PC-3 (cell line): ENCODE measurements around the gene SLC1A2. TPM values are rescaled to one million over a fixed set of nuclear protein-coding genes. Genes with fewer than 3 reads are reported as not detected.
A peak's percentile ranks its signal among the peaks of the same experiment; 100 is the strongest.

ENCODE experiments used
- ATAC-seq: fragments of 200-7000 bp; cut with Tn5 transposase; 2 replicates; pipeline ENCODE4 v1.9.1; 2020; ENCODE audit warnings: mild to moderate bottlenecking, moderate library complexity
- BruUV-seq: library from RNA; stranded (reverse); fragments of 400-500 nt; replicated peaks from 2 replicates; lab custom pipeline; 2021; lab: Mats Ljungman, UMichigan
- CTCF ChIA-PET: fragments of 300-600 bp; sonication (Branson Sonifier 250); formaldehyde crosslinking; loops from one replicate; lab custom pipeline; 2022; ENCODE audit warnings: antibody characterized with exemption; lab: Charles Lee
- POLR2A ChIA-PET: fragments of 300-600 bp; sonication (Branson Sonifier 250); formaldehyde crosslinking; loops from one replicate; lab custom pipeline; 2022; ENCODE audit warnings: antibody characterized with exemption; ENCODE audit not compliant: unreplicated experiment; lab: Charles Lee
- DNase-seq: peaks from one replicate; pipeline ENCODE4 v3.0.0-alpha.2; 2015
- H2AFZ ChIP-seq: fragments of 300-600 bp; sonication (generic); 2 replicates; pipeline ENCODE4 v1.6.0; 2016; ENCODE audit warnings: antibody characterized with exemption, low read length
- H3F3A ChIP-seq: fragments of 300-600 bp; sonication (generic); one replicate; pipeline ENCODE4 v1.6.0; 2017; ENCODE audit warnings: antibody characterized with exemption, low read length, control low read depth, mild to moderate bottlenecking; ENCODE audit not compliant: unreplicated experiment
- H3K27ac ChIP-seq: fragments of 300-600 bp; sonication (generic); 2 replicates; pipeline ENCODE4 v1.5.1; 2016; ENCODE audit warnings: mild to moderate bottlenecking, low read length
- H3K27me3 ChIP-seq: fragments of 300-600 bp; sonication (generic); 2 replicates; pipeline ENCODE4 v1.6.1; 2016; ENCODE audit warnings: low read length, mixed read lengths
- H3K36me3 ChIP-seq: fragments of 300-600 bp; sonication (generic); 2 replicates; pipeline ENCODE4 v1.6.1; 2016; ENCODE audit warnings: low read depth, mixed run types, low read length, mixed read lengths
- H3K4me1 ChIP-seq: fragments of 300-600 bp; sonication (generic); 2 replicates; pipeline ENCODE4 v1.5.1; 2016; ENCODE audit warnings: low read length; ENCODE audit not compliant: insufficient read depth
- H3K4me2 ChIP-seq: fragments of 300-600 bp; sonication (generic); 2 replicates; pipeline ENCODE4 v1.6.0; 2016; ENCODE audit warnings: low read length
- H3K4me3 ChIP-seq: fragments of 300-600 bp; sonication (generic); 2 replicates; pipeline ENCODE4 v1.5.1; 2016; ENCODE audit warnings: mild to moderate bottlenecking, low read length, mixed read lengths
- H3K79me2 ChIP-seq: fragments of 300-600 bp; sonication (generic); 2 replicates; pipeline ENCODE4 v1.6.1; 2017; ENCODE audit warnings: low read length, mixed read lengths
- H3K9ac ChIP-seq: fragments of 300-600 bp; sonication (generic); 2 replicates; pipeline ENCODE4 v1.6.0; 2016; ENCODE audit warnings: mild to moderate bottlenecking, low read length
- H3K9me2 ChIP-seq: fragments of 300-600 bp; sonication (generic); replicated peaks from 2 replicates; pipeline ENCODE4 v1.6.1; 2016; ENCODE audit warnings: mixed run types, low read length, mixed read lengths
- H3K9me3 ChIP-seq: fragments of 300-600 bp; sonication (generic); 2 replicates; pipeline ENCODE4 v1.6.1; 2016; ENCODE audit warnings: low read length, mixed read lengths
- H4K20me1 ChIP-seq: fragments of 300-600 bp; sonication (generic); 2 replicates; pipeline ENCODE4 v1.6.1; 2016; ENCODE audit warnings: low read length, mixed read lengths
- CTCF ChIP-seq: fragments of 300-600 bp; sonication (generic); conservative IDR thresholded peaks from 2 replicates; pipeline ENCODE4 v1.5.1; 2017; ENCODE audit warnings: antibody characterized with exemption, low read depth, mild to moderate bottlenecking, low read length
- EZH2 ChIP-seq: fragments of 300-600 bp; sonication (generic); IDR thresholded peaks from one replicate; pipeline ENCODE4 v1.6.1; 2017; ENCODE audit warnings: antibody characterized with exemption, mild to moderate bottlenecking, low read length; ENCODE audit not compliant: unreplicated experiment
- EZH2phosphoT487 ChIP-seq: fragments of 300-600 bp; sonication (generic); IDR thresholded peaks from 2 replicates; pipeline ENCODE4 v1.6.1; 2018; ENCODE audit warnings: mild to moderate bottlenecking, antibody characterized with exemption, low read length, borderline replicate concordance
- intact Hi-C: fragments of 100-400 bp; cut with micrococcal nuclease; formaldehyde crosslinking; loops from 2 replicates; pipeline ENCODE4 v1.9.0; 2023
- total RNA-seq: library from RNA; depleted of rRNA; stranded (reverse); fragments of >200 nt; gene quantifications from 2 replicates; pipeline ENCODE4 v1.2.3, GENCODE V29; 2014

The SLC1A2 gene
- total RNA-seq, 1 experiment from 2014 or later = 0.18 TPM

DNA sequence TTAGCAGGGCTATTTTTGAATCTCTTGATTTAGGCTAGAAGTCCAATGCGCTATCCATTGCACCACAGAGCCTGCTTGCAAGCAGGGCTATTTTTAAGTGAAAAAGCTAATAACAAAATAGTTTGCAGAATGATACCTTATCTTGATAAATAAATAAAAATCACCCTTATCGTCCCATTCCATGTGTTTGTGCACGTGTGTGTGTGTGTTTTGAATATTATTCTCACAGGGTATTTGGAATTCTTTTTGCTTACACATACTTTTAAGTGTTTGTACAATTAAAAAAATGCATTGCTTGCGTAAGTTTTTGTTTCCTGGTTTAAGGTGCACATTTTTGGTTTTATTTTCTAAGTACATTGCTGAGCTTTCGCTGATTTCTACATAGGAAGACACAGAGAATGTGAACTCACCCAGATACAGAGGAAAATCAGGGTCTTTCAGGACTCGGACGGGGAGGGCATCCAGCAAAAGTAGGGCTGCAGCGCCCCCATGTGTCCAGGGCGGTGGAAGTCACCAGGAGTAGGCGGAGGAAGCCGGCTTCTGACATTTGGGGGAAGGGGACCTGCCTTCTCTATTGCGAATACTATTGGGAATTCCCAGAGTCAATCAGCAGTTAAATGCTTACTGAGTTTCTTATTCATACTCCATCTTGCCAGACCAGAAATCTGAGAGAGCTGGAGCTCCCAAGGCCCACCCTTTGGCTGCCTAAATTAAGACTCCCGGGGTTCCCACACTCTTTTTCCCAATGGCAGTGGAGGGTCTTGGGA, 27.3 kb downstream of the SLC1A2 start:
- H3K27me3 ChIP-seq = no peaks in the 10 kb centered on the region
- BruUV-seq = no TSS peak
- ChIA-PET CTCF (interaction anchor here (0.6 to 1.4 kb wide), 5 partner anchors 11 to 467 kb away, joined by 3 to 7 read pairs (median 3); no protein-coding TSS in a partner anchor), POLR2A (interaction anchor here (0.6 to 1.1 kb wide), 2 partner anchors 213 to 218 kb away, joined by 3 read pairs; no protein-coding TSS in a partner anchor)
- H3K27ac ChIP-seq = peak overlapping the region; percentile 80
- no peaks in the 10 kb centered on the region for H3F3A ChIP-seq
- H3K79me2 ChIP-seq = no peaks in the 10 kb centered on the region
- H4K20me1 ChIP-seq = no peaks in the 10 kb centered on the region
- DNase-seq = peak; percentile 81
- H3K4me2 ChIP-seq = peak overlapping the region; percentile 84
- peak overlapping the region; percentile 36 for H3K9ac ChIP-seq
- peaks cover 21% of the 10 kb centered on the region for H3K4me1 ChIP-seq
- no peaks in the 10 kb centered on the region for H3K9me3 ChIP-seq
- intact Hi-C loops = loop anchor here (1.0 to 10.0 kb wide), 8 partner anchors 55 to 807 kb away; no protein-coding TSS in a partner anchor
- peak; percentile 62 for ATAC-seq
- H3K9me2 ChIP-seq = no peaks in the 10 kb centered on the region
- no peaks in the 10 kb centered on the region for H3K36me3 ChIP-seq
- peak overlapping the region; percentile 58 for H3K4me3 ChIP-seq
- TF ChIP-seq CTCF (peak; percentile 96), EZH2phosphoT487 (no peak)
- H2AFZ ChIP-seq = 0 out of 2 replicates have a peak overlapping the region, but pooled peaks have one; percentile 31

GRCh38 chr11:35390737-35391682, 28.3 kb downstream of the SLC1A2 start:
- no peaks in the 10 kb centered on the region for H4K20me1 ChIP-seq
- H3F3A ChIP-seq = no peaks in the 10 kb centered on the region
- POLR2A ChIA-PET = interaction anchor here (1.1 kb wide), 1 partner anchor 212 kb away, joined by 3 read pairs; no protein-coding TSS in a partner anchor
- H3K4me3 ChIP-seq = peak overlapping the region; percentile 58
- CTCF ChIA-PET = interaction anchor here (0.6 to 1.4 kb wide), 3 partner anchors 93 to 466 kb away, joined by 3 to 7 read pairs (median 3); no protein-coding TSS in a partner anchor
- H3K4me2 ChIP-seq = peak overlapping the region; percentile 84
- DNase-seq (peak; percentile 92), ATAC-seq (peak; percentile 87)
- no peaks in the 10 kb centered on the region for H3K27me3 ChIP-seq
- no peaks in the 10 kb centered on the region for H3K36me3 ChIP-seq
- no peaks in the 10 kb centered on the region for H3K9me2 ChIP-seq
- H3K4me1 ChIP-seq = peaks cover 21% of the 10 kb centered on the region
- no TSS peak for BruUV-seq
- intact Hi-C loops = loop anchor here (5.0 to 10.0 kb wide), 5 partner anchors 54 to 806 kb away; no protein-coding TSS in a partner anchor
- peak overlapping the region; percentile 36 for H3K9ac ChIP-seq
- no peak for TF ChIP-seq EZH2phosphoT487
- TF ChIP-seq EZH2 = no peak
- TF ChIP-seq CTCF = no peak
- no peaks in the 10 kb centered on the region for H3K9me3 ChIP-seq
- H3K27ac ChIP-seq = peak overlapping the region; percentile 80
- H3K79me2 ChIP-seq = no peaks in the 10 kb centered on the region
- H2AFZ ChIP-seq = peak overlapping the region; percentile 31; the same call in 1 of the 2 replicates
